NCI-H2171 treated with DMSO at 0.1 percent for 48 hours (cell line): Measurements from ENCODE around the gene CLNK.

Experiments used
- DNase-seq: peaks from one replicate; lab custom pipeline; 2025; lab: John Stamatoyannopoulos, UW

The CLNK gene

GRCh38 chr4:10506077-10506476 lies 178.5 kb downstream of the CLNK start:
- DNase-seq, result no peak

GRCh38 chr4:10504570-10505179 lies 179.9 kb downstream of the CLNK start:
- DNase-seq, result no peak

GRCh38 chr4:10502717-10503116 lies 181.9 kb downstream of the CLNK start:
- DNase-seq, result no peak

- no peak for DNase-seq
These were observed 183.8 kb downstream of the CLNK start for GRCh38 chr4:10500776-10501175.

- DNase-seq, result no peak
These were observed 188.4 kb downstream of the CLNK start for GRCh38 chr4:10496200-10496599.

- no peak for DNase-seq
These were observed 188.9 kb downstream of the CLNK start for GRCh38 chr4:10495651-10496050.

- no peak for DNase-seq
These were observed 192.1 kb downstream of the CLNK start for GRCh38 chr4:10492464-10492863.

GRCh38 chr4:10491401-10491800 lies 193.2 kb downstream of the CLNK start:
- no peak for DNase-seq

- no peak for DNase-seq
These were observed 193.6 kb downstream of the CLNK start for GRCh38 chr4:10490996-10491395.

- DNase-seq, result no peak
These were observed 201.7 kb downstream of the CLNK start for GRCh38 chr4:10482913-10483312.

GRCh38 chr4:10480616-10481015 lies 204.0 kb downstream of the CLNK start:
- no peak for DNase-seq

- DNase-seq, result no peak
These were observed 205.9 kb downstream of the CLNK start for GRCh38 chr4:10478621-10479020.

- DNase-seq, result no peak
These were observed 214.1 kb downstream of the CLNK start for GRCh38 chr4:10470505-10470904.

- DNase-seq, result no peak
These were observed 218.4 kb downstream of the CLNK start for GRCh38 chr4:10466161-10466560.

- DNase-seq, result no peak
These were observed 221.7 kb downstream of the CLNK start for GRCh38 chr4:10462876-10463275.

- no peak for DNase-seq
These were observed 222.6 kb downstream of the CLNK start for GRCh38 chr4:10461850-10462400.

GRCh38 chr4:10461091-10461849 lies 223.3 kb downstream of the CLNK start:
- peak; percentile 45 for DNase-seq

GRCh38 chr4:10460313-10461047 lies 224.1 kb downstream of the CLNK start:
- no peak for DNase-seq

- DNase-seq, result no peak
These were observed 225.3 kb downstream of the CLNK start for GRCh38 chr4:10459305-10459704.

- DNase-seq, result no peak
These were observed 226.4 kb downstream of the CLNK start for GRCh38 chr4:10458177-10458576.

- DNase-seq, result peak; percentile 45
These were observed 227.2 kb downstream of the CLNK start, which contains the start of gene ZNF518B for GRCh38 chr4:10457255-10457801. Gene ZNF518B (minus strand): TSS chr4:10457426. CDS start chr4:10446328, 11,098 bp downstream.

GRCh38 chr4:10456595-10457254 lies 227.8 kb downstream of the CLNK start:
- peak; percentile 10 for DNase-seq
